HEK293 (cell line): ENCODE results near the gene BDH1.
"Not testable (repeated sequence)": the region's sequence is repeated elsewhere in the genome, so short reads cannot be mapped to it uniquely, and the experiment has no call there.

Source experiments
- CTCF ChIP-seq: fragments of 450-650 bp; formaldehyde crosslinking; IDR thresholded peaks from 2 replicates; pipeline ENCODE4 v1.5.1; 2016; ENCODE audit warnings: missing biosample characterization, missing genetic modification characterization
- HIC1 ChIP-seq: fragments of 450-650 bp; formaldehyde crosslinking; IDR thresholded peaks from 2 replicates; pipeline ENCODE4 v1.5.1; 2016; ENCODE audit warnings: missing biosample characterization, missing genetic modification characterization
- ZNF777 ChIP-seq: fragments of 450-650 bp; formaldehyde crosslinking; IDR thresholded peaks from 2 replicates; pipeline ENCODE4 v1.5.1; 2017; ENCODE audit warnings: missing biosample characterization, missing genetic modification characterization, borderline replicate concordance

GRCh38 chr3:197571880-197572172 is 16.1 kb upstream of the BDH1 start:
- not testable (repeated sequence) for TF ChIP-seq ZNF777 (tag by site-specific recombination); CTCF (tag by site-specific recombination); HIC1
